Measurements from ENCODE around the gene CDC37L1.

GRCh38 chr9:4746278-4747030 lies 67.1 kb downstream of the CDC37L1 start:
- TF ChIP-seq, protein P1, sequence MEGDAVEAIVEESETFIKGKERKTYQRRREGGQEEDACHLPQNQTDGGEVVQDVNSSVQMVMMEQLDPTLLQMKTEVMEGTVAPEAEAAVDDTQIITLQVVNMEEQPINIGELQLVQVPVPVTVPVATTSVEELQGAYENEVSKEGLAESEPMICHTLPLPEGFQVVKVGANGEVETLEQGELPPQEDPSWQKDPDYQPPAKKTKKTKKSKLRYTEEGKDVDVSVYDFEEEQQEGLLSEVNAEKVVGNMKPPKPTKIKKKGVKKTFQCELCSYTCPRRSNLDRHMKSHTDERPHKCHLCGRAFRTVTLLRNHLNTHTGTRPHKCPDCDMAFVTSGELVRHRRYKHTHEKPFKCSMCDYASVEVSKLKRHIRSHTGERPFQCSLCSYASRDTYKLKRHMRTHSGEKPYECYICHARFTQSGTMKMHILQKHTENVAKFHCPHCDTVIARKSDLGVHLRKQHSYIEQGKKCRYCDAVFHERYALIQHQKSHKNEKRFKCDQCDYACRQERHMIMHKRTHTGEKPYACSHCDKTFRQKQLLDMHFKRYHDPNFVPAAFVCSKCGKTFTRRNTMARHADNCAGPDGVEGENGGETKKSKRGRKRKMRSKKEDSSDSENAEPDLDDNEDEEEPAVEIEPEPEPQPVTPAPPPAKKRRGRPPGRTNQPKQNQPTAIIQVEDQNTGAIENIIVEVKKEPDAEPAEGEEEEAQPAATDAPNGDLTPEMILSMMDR (IDR thresholded peaks at IDR 0.05; ENCODE audit: insufficient read depth, low read length, poor library complexity, severe bottlenecking) = no peak
- TF ChIP-seq EZH2phosphoT487 (conservative IDR thresholded peaks at IDR 0.05; ENCODE audit: low read length) = no peak
